ENCODE results near the gene CHST15. TPM values are rescaled to one million over a fixed set of nuclear protein-coding genes. Genes with fewer than 3 reads are reported as not detected.
"Not testable (repeated sequence)": the region's sequence is repeated elsewhere in the genome, so short reads cannot be mapped to it uniquely, and the experiment has no call there.

The CHST15 gene
- total and polyA plus RNA-seq, 4 donors = 30.7 to 46.2 (median 33.3) TPM

DNA sequence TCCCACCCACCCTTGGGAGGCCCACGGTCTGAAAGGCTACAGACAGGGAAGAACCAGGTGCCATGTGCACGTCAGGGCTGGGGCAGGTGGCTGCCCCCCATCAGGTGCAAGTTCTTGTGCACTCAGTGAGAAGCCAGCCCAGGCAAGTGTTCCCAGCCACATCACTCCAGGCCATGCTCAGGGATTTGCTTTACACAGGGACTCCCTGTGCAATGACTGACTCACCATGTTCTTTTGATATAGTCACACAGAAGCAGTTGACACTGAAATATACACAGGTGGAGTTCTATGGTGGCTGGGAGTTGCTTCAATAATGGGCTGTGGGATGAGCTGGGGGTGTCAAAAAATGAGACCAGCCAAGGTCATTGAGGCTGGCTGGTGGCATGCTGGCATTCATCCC is 8.0 kb upstream of the CHST15 start:
- no peak for DNase-seq (ENCODE audit: low read depth in 4 of 6, low spot score in 6 of 6)
- Histone ChIP-seq H3K27me3 (ENCODE audit: control insufficient read depth, insufficient read depth, low read length) (peaks cover 2% of the 10 kb centered on the region), H3K27ac (ENCODE audit: low read depth, low read length) (no peak overlapping the region), H3K4me3 (ENCODE audit: low read depth, low read length) (no peak overlapping the region), H3K4me1 (ENCODE audit: control insufficient read depth, insufficient read depth, low read length) (peaks cover 14% of the 10 kb centered on the region), H3K9me3 (ENCODE audit: control insufficient read depth, insufficient read depth, low read length) (no peaks in the 10 kb centered on the region), H3K36me3 (ENCODE audit: control insufficient read depth, insufficient read depth, low read length) (no peaks in the 10 kb centered on the region)
- WGBS (ENCODE audit: insufficient coverage) = 97% methylated on average over 2 of the region's 2 CpGs

GRCh38 chr10:124100651-124101050 is 7.3 kb upstream of the CHST15 start:
- not testable (repeated sequence) for H3K4me3 ChIP-seq (ENCODE audit: low read depth, low read length); H3K36me3 ChIP-seq (ENCODE audit: control insufficient read depth, insufficient read depth, low read length); DNase-seq (ENCODE audit: low read depth in 4 of 6, low spot score in 6 of 6); H3K27ac ChIP-seq (ENCODE audit: low read depth, low read length); H3K27me3 ChIP-seq (ENCODE audit: control insufficient read depth, insufficient read depth, low read length); H3K9me3 ChIP-seq (ENCODE audit: control insufficient read depth, insufficient read depth, low read length)
- peaks cover 11% of the 10 kb centered on the region for H3K4me1 ChIP-seq (ENCODE audit: control insufficient read depth, insufficient read depth, low read length)
- no CpG with 5 or more reads among the region's 3 CpGs for WGBS (ENCODE audit: insufficient coverage)

DNA sequence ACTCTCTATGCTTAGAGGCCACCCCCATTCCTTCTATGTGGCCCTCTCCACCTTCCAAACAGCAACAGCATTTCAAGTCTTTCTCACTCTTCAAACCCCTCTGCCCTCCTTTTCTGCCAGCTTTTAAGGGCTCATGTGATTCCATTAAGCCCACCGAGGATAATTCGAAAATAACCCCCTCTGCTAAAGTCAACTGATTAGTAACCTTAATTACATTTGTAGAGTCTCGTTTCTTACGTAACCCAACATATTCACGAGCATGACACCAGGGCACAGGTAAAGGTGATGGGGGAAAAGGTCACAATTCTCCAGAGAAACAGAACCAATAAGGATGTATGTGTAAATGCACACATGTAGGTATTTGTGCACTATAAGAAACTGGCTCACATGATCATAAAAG is 6.7 kb upstream of the CHST15 start:
- no peak for DNase-seq (ENCODE audit: low read depth in 4 of 6, low spot score in 6 of 6)
- Histone ChIP-seq H3K36me3 (ENCODE audit: control insufficient read depth, insufficient read depth, low read length) (no peaks in the 10 kb centered on the region), H3K9me3 (ENCODE audit: control insufficient read depth, insufficient read depth, low read length) (no peaks in the 10 kb centered on the region), H3K27ac (ENCODE audit: low read depth, low read length) (no peak overlapping the region), H3K27me3 (ENCODE audit: control insufficient read depth, insufficient read depth, low read length) (peaks cover 2% of the 10 kb centered on the region), H3K4me3 (ENCODE audit: low read depth, low read length) (no peak overlapping the region), H3K4me1 (ENCODE audit: control insufficient read depth, insufficient read depth, low read length) (peaks cover 11% of the 10 kb centered on the region)
- no CpG with 5 or more reads among the region's 5 CpGs for WGBS (ENCODE audit: insufficient coverage)

DNA sequence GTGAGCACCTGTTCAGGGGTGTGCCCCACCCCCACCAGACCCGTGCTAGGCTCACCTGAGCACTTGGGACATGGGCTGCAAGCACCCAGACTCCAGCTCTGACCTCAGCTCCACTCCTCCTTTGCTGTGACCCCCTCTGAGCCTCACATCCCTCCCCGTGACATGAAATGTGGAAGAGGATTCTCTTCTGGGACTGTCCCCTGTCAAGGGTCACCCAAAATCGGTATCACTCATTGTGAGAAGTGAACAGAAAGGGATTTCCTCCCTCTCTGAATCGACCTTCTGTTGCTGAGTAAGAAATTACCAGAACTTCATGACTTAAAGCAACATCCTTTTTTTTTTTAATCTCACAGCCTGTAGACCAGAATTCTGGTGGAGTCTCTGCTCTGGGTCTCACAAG is 6.2 kb upstream of the CHST15 start:
- Histone ChIP-seq H3K4me3 (ENCODE audit: low read depth, low read length) (no peak overlapping the region), H3K27ac (ENCODE audit: low read depth, low read length) (no peak overlapping the region), H3K4me1 (ENCODE audit: control insufficient read depth, insufficient read depth, low read length) (peaks cover 10% of the 10 kb centered on the region), H3K36me3 (ENCODE audit: control insufficient read depth, insufficient read depth, low read length) (no peaks in the 10 kb centered on the region), H3K27me3 (ENCODE audit: control insufficient read depth, insufficient read depth, low read length) (peaks cover 2% of the 10 kb centered on the region), H3K9me3 (ENCODE audit: control insufficient read depth, insufficient read depth, low read length) (no peaks in the 10 kb centered on the region)
- 73% methylated on average over 2 of the region's 4 CpGs for whole genome bisulfite sequencing (ENCODE audit: insufficient coverage)
- DNase-seq (ENCODE audit: low read depth in 4 of 6, low spot score in 6 of 6) = no peak

- H3K27me3 ChIP-seq (ENCODE audit: control insufficient read depth, insufficient read depth, low read length) = peaks cover 5% of the 10 kb centered on the region
- H3K36me3 ChIP-seq (ENCODE audit: control insufficient read depth, insufficient read depth, low read length) = no peaks in the 10 kb centered on the region
- H3K27ac ChIP-seq (ENCODE audit: low read depth, low read length) = no peak overlapping the region
- peaks cover 17% of the 10 kb centered on the region for H3K4me1 ChIP-seq (ENCODE audit: control insufficient read depth, insufficient read depth, low read length)
- DNase-seq (ENCODE audit: low read depth in 4 of 6, low spot score in 6 of 6) = peak in 1 of 6 donors; percentile 68
- 80% methylated on average over 5 of the region's 10 CpGs for WGBS (ENCODE audit: insufficient coverage)
- no peaks in the 10 kb centered on the region for H3K9me3 ChIP-seq (ENCODE audit: control insufficient read depth, insufficient read depth, low read length)
- no peak overlapping the region for H3K4me3 ChIP-seq (ENCODE audit: low read depth, low read length)
Measured at GRCh38 chr10:124098575-124098974, 5.2 kb upstream of the CHST15 start.

DNA sequence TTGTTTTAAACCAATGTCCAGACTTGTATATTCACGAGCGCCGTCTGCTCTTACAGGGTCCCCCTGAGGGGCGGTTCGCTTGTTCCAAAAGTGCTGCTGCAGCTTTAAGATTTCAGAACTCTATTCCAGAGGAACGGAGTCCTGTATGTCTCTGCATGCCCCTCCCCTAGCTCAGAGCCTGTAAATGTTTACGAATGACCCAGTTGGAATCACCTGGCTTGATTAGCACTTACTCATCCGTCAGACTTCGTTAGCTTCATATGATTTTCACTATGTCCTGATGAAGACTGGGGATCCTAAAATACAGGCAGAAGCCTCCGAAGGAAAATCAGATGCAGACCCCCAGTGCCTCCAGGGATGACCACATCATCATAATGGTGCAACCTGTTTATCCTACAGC is 4.5 kb upstream of the CHST15 start:
- H3K4me3 ChIP-seq (ENCODE audit: low read depth, low read length) = no peak overlapping the region
- WGBS (ENCODE audit: insufficient coverage) = 63% methylated on average over 10 of the region's 10 CpGs

DNA sequence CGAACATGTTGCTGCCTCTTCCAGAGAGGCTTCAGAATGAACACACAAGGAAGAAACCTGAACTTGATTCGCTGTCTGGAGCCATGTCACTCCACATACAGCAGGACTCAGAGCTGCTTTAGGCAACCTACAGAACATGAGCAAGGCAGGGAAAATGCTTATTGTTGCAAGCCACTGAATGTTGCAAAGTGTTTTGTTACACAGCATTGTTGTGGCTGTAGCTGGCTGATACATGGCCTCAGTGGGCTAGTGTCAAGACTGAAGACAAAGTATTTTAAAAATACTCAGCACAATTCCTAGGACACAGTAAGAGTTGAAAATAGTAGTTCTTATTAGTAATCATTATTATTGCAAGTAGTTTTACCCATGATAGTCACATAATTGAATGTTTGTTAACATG is 3.1 kb upstream of the CHST15 start:
- Histone ChIP-seq H3K27ac (ENCODE audit: low read depth, low read length) (no peak overlapping the region), H3K27me3 (ENCODE audit: control insufficient read depth, insufficient read depth, low read length) (peaks cover 9% of the 10 kb centered on the region), H3K36me3 (ENCODE audit: control insufficient read depth, insufficient read depth, low read length) (no peaks in the 10 kb centered on the region), H3K9me3 (ENCODE audit: control insufficient read depth, insufficient read depth, low read length) (no peaks in the 10 kb centered on the region), H3K4me1 (ENCODE audit: control insufficient read depth, insufficient read depth, low read length) (peaks cover 28% of the 10 kb centered on the region), H3K4me3 (ENCODE audit: low read depth, low read length) (no peak overlapping the region)
- WGBS (ENCODE audit: insufficient coverage) = 100% methylated on average over 2 of the region's 2 CpGs
- DNase-seq (ENCODE audit: low read depth in 4 of 6, low spot score in 6 of 6) = no peak

More for the DNA sequence above, 4.5 kb upstream of the CHST15 start:
- Histone ChIP-seq H3K27me3 (ENCODE audit: control insufficient read depth, insufficient read depth, low read length) (peaks cover 5% of the 10 kb centered on the region), H3K27ac (ENCODE audit: low read depth, low read length) (no peak overlapping the region), H3K36me3 (ENCODE audit: control insufficient read depth, insufficient read depth, low read length) (no peaks in the 10 kb centered on the region), H3K9me3 (ENCODE audit: control insufficient read depth, insufficient read depth, low read length) (no peaks in the 10 kb centered on the region), H3K4me1 (ENCODE audit: control insufficient read depth, insufficient read depth, low read length) (peaks cover 21% of the 10 kb centered on the region)
- no peak for DNase-seq (ENCODE audit: low read depth in 4 of 6, low spot score in 6 of 6)

GRCh38 chr10:124095801-124096200 is 2.4 kb upstream of the CHST15 start:
- DNase-seq (ENCODE audit: low read depth in 4 of 6, low spot score in 6 of 6); H3K4me3 ChIP-seq (ENCODE audit: low read depth, low read length); H3K27ac ChIP-seq (ENCODE audit: low read depth, low read length); H3K9me3 ChIP-seq (ENCODE audit: control insufficient read depth, insufficient read depth, low read length); H3K36me3 ChIP-seq (ENCODE audit: control insufficient read depth, insufficient read depth, low read length): not testable (repeated sequence)
- WGBS (ENCODE audit: insufficient coverage) = 80% methylated on average over 5 of the region's 16 CpGs
- H3K4me1 ChIP-seq (ENCODE audit: control insufficient read depth, insufficient read depth, low read length) = peaks cover 35% of the 10 kb centered on the region
- H3K27me3 ChIP-seq (ENCODE audit: control insufficient read depth, insufficient read depth, low read length) = peaks cover 13% of the 10 kb centered on the region

GRCh38 chr10:124095096-124095495 is 1.7 kb upstream of the CHST15 start:
- H3K4me3 ChIP-seq (ENCODE audit: low read depth, low read length) = no peak overlapping the region
- H3K36me3 ChIP-seq (ENCODE audit: control insufficient read depth, insufficient read depth, low read length) = peaks cover under 1% of the 10 kb centered on the region
- H3K27me3 ChIP-seq (ENCODE audit: control insufficient read depth, insufficient read depth, low read length) = peaks cover 13% of the 10 kb centered on the region
- H3K4me1 ChIP-seq (ENCODE audit: control insufficient read depth, insufficient read depth, low read length) = peaks cover 42% of the 10 kb centered on the region
- WGBS (ENCODE audit: insufficient coverage) = 14% methylated on average over 4 of the region's 6 CpGs
- DNase-seq (ENCODE audit: low read depth in 4 of 6, low spot score in 6 of 6) = peak in 2 of 6 donors; percentile 70 to 73
- no peaks in the 10 kb centered on the region for H3K9me3 ChIP-seq (ENCODE audit: control insufficient read depth, insufficient read depth, low read length)
- H3K27ac ChIP-seq (ENCODE audit: low read depth, low read length) = peak overlapping the region; percentile 79

- peak overlapping the region; percentile 79 for H3K27ac ChIP-seq (ENCODE audit: low read depth, low read length)
- WGBS (ENCODE audit: insufficient coverage) = 14% methylated on average over 10 of the region's 11 CpGs
- peak overlapping the region; percentile 51 for H3K4me3 ChIP-seq (ENCODE audit: low read depth, low read length)
- H3K36me3 ChIP-seq (ENCODE audit: control insufficient read depth, insufficient read depth, low read length) = peaks cover 3% of the 10 kb centered on the region
- peaks cover 13% of the 10 kb centered on the region for H3K27me3 ChIP-seq (ENCODE audit: control insufficient read depth, insufficient read depth, low read length)
- no peaks in the 10 kb centered on the region for H3K9me3 ChIP-seq (ENCODE audit: control insufficient read depth, insufficient read depth, low read length)
- peaks cover 49% of the 10 kb centered on the region for H3K4me1 ChIP-seq (ENCODE audit: control insufficient read depth, insufficient read depth, low read length)
- peak in 1 of 6 donors; percentile 45 for DNase-seq (ENCODE audit: low read depth in 4 of 6, low spot score in 6 of 6)
Measured at GRCh38 chr10:124094419-124094785, 1.0 kb upstream of the CHST15 start.

Data from spinal cord (tissue), 10 donors.